SK-N-SH (cell line): ENCODE data around the gene POLD2. TPM values are rescaled to one million over a fixed set of nuclear protein-coding genes. Genes with fewer than 3 reads are reported as not detected.

Experiments
- CTCF ChIA-PET: fragments of 300-600, 350-600 bp; formaldehyde crosslinking; extraction: SDS; loops from one replicate; lab custom pipeline; 2021; lab: Yijun Ruan, JAX
- POLR2A ChIA-PET: fragments of 350-600 bp; sonication (Branson Sonifier 250); formaldehyde crosslinking; extraction: SDS; loops from one replicate; lab custom pipeline; 2020; ENCODE audit warnings: antibody characterized with exemption, inconsistent platforms; lab: Yijun Ruan, JAX
- DNase-seq: peaks from one replicate; pipeline ENCODE4 v3.0.0; 2012
- H2AFZ ChIP-seq: fragments of 200-600 bp; sonication (generic); 2 replicates; pipeline ENCODE4 v1.8.1; 2016; ENCODE audit warnings: antibody characterized with exemption, mild to moderate bottlenecking, low read depth
- H3F3A ChIP-seq: fragments of 200-600 bp; sonication (generic); replicated peaks from 2 replicates; pipeline ENCODE3; 2016; ENCODE audit warnings: antibody characterized with exemption, mild to moderate bottlenecking; ENCODE audit not compliant: insufficient read depth
- H3K27ac ChIP-seq, 2 experiments: fragments of 200-500 bp in 1 of 2; fragments of 200-600 bp in 1 of 2; sonication (Bioruptor generic) in 1 of 2; sonication (generic), shearing (Covaris generic) in 1 of 2; 2 replicates each; pipeline versions ENCODE4 v1.5.1 to v1.6.1; 2014 to 2016; ENCODE audit warnings: low read depth in 2 of 2, inconsistent platforms in 1 of 2, low read length in 1 of 2, mild to moderate bottlenecking in 1 of 2, mixed read lengths in 1 of 2
- H3K27me3 ChIP-seq: fragments of 200-600 bp; sonication (generic), shearing (Covaris generic); 2 replicates; pipeline ENCODE4 v1.6.1; 2016; ENCODE audit warnings: mixed run types; ENCODE audit not compliant: insufficient read depth
- H3K36me3 ChIP-seq, 2 experiments: fragments of 200-500 bp in 1 of 2; fragments of 200-600 bp in 1 of 2; sonication (Bioruptor generic) in 1 of 2; sonication (generic) in 1 of 2; replicated peaks in 1 of 2; 2 replicates each; pipeline versions ENCODE3 to v1.5.1; 2014 to 2016; ENCODE audit warnings: low read length in 1 of 2, mild to moderate bottlenecking in 1 of 2; ENCODE audit not compliant: insufficient read depth in 2 of 2, control insufficient read depth in 1 of 2
- H3K4me1 ChIP-seq, 2 experiments: fragments of 200-500 bp in 1 of 2; fragments of 200-600 bp in 1 of 2; sonication (Bioruptor generic) in 1 of 2; sonication (generic), shearing (Covaris generic) in 1 of 2; 2 replicates each; pipeline versions ENCODE4 v1.5.1 to v1.6.1; 2014 to 2016; ENCODE audit warnings: low read depth in 1 of 2, low read length in 1 of 2, mixed run types in 1 of 2; ENCODE audit not compliant: insufficient read depth in 2 of 2, control insufficient read depth in 1 of 2
- H3K4me2 ChIP-seq: fragments of 200-600 bp; sonication (generic), shearing (Covaris generic); 2 replicates; pipeline ENCODE4 v1.6.1; 2017; ENCODE audit warnings: mixed run types
- H3K4me3 ChIP-seq, 2 experiments: fragments of 200-500 bp in 1 of 2; fragments of 200-600 bp in 1 of 2; sonication (Bioruptor generic) in 1 of 2; sonication (generic), shearing (Covaris generic) in 1 of 2; 2 replicates each; pipeline versions ENCODE4 v1.5.1 to v1.8.1; 2014 to 2016; ENCODE audit warnings: low read depth in 2 of 2, inconsistent platforms in 1 of 2, low read length in 1 of 2, mild to moderate bottlenecking in 1 of 2, mixed read lengths in 1 of 2, moderate library complexity in 1 of 2
- H3K79me2 ChIP-seq: fragments of 200-600 bp; sonication (generic); 2 replicates; pipeline ENCODE4 v1.8.1; 2017; ENCODE audit warnings: mild to moderate bottlenecking; ENCODE audit not compliant: insufficient read depth
- H3K9ac ChIP-seq: fragments of 200-600 bp; sonication (generic); 2 replicates; pipeline ENCODE4 v1.6.1; 2017; ENCODE audit warnings: mixed run types
- H3K9me2 ChIP-seq: fragments of 200-600 bp; sonication (generic); 2 replicates; pipeline ENCODE4 v1.6.1; 2017; ENCODE audit warnings: mixed run types
- H3K9me3 ChIP-seq: fragments of 200-600 bp; sonication (generic); 2 replicates; pipeline ENCODE4 v1.6.1; 2017; ENCODE audit warnings: mixed run types, mild to moderate bottlenecking, moderate library complexity
- H4K20me1 ChIP-seq: fragments of 200-600 bp; sonication (generic); 2 replicates; pipeline ENCODE4 v1.6.1; 2017; ENCODE audit warnings: mild to moderate bottlenecking, mixed run types; ENCODE audit not compliant: insufficient read depth
- CHD2 ChIP-seq: fragments of 150-350 bp; IDR thresholded peaks from 2 replicates; pipeline ENCODE4 v1.6.1; 2018; ENCODE audit warnings: low read length; ENCODE audit not compliant: partially characterized antibody
- CTCF ChIP-seq: fragments of 200-600 bp; sonication (generic); IDR thresholded peaks from 2 replicates; pipeline ENCODE4 v1.6.1; 2017; ENCODE audit warnings: antibody characterized with exemption, mild to moderate bottlenecking, moderate library complexity
- EP300 ChIP-seq, 2 experiments: IDR thresholded peaks; 2 replicates each; pipeline versions ENCODE4 v1.4.0 to v1.6.1; 2012; ENCODE audit warnings: borderline replicate concordance in 1 of 2, low read depth in 1 of 2, low read length in 1 of 2
- EZH2phosphoT487 ChIP-seq: fragments of 200-600 bp; sonication (generic); IDR thresholded peaks from 2 replicates; pipeline ENCODE4 v1.6.1; 2017; ENCODE audit warnings: low read depth, mixed run types, mild to moderate bottlenecking, antibody characterized with exemption, moderate library complexity, borderline replicate concordance
- FOXJ3 ChIP-seq: sonication (generic); formaldehyde crosslinking; IDR thresholded peaks from 2 replicates; pipeline ENCODE4 v1.5.1; 2020; ENCODE audit warnings: mild to moderate bottlenecking, missing genetic modification reagents
- FOXM1 ChIP-seq: IDR thresholded peaks from 2 replicates; pipeline ENCODE4 v1.4.0; 2012; ENCODE audit warnings: low read depth, mild to moderate bottlenecking
- JUND ChIP-seq: IDR thresholded peaks from 2 replicates; pipeline ENCODE4 v1.4.0; 2012
- MXI1 ChIP-seq: IDR thresholded peaks from 2 replicates; pipeline ENCODE4 v1.6.1; 2012; ENCODE audit warnings: mild to moderate bottlenecking, low read depth, low read length, improper control_type of control experiment
- NFIC ChIP-seq: IDR thresholded peaks from 2 replicates; pipeline ENCODE4 v1.4.0; 2012; ENCODE audit warnings: borderline replicate concordance
- NRF1 ChIP-seq: IDR thresholded peaks from 2 replicates; pipeline ENCODE4 v1.6.1; 2012; ENCODE audit warnings: low read depth, mild to moderate bottlenecking, low read length
- POLR2AphosphoS5 ChIP-seq: IDR thresholded peaks from 2 replicates; pipeline ENCODE4 v1.6.1; 2012; ENCODE audit warnings: low read depth, low read length
- REST ChIP-seq: IDR thresholded peaks from 2 replicates; pipeline ENCODE4 v1.6.1; 2012; ENCODE audit warnings: mild to moderate bottlenecking, low read depth, low read length, moderate library complexity
- RXRA ChIP-seq: IDR thresholded peaks from 2 replicates; pipeline ENCODE4 v1.4.0; 2012; ENCODE audit warnings: low read depth, mild to moderate bottlenecking, borderline replicate concordance
- SIN3A ChIP-seq: IDR thresholded peaks from 2 replicates; pipeline ENCODE4 v1.6.1; 2012; ENCODE audit warnings: low read depth, mild to moderate bottlenecking, low read length, moderate library complexity, borderline replicate concordance
- TEAD4 ChIP-seq: IDR thresholded peaks from 2 replicates; pipeline ENCODE4 v1.4.0; 2012; ENCODE audit warnings: mild to moderate bottlenecking, borderline replicate concordance; ENCODE audit not compliant: insufficient read depth
- USF1 ChIP-seq: IDR thresholded peaks from 2 replicates; pipeline ENCODE4 v1.4.0; 2012; ENCODE audit warnings: low read depth, borderline replicate concordance
- USF2 ChIP-seq: fragments of 150-350 bp; IDR thresholded peaks from 2 replicates; pipeline ENCODE4 v1.6.1; 2017; ENCODE audit warnings: antibody characterized with exemption, low read length, low read depth, borderline replicate concordance
- YY1 ChIP-seq: IDR thresholded peaks from 2 replicates; pipeline ENCODE4 v1.4.0; 2012; ENCODE audit warnings: low read depth, mild to moderate bottlenecking
- ZBTB33 ChIP-seq: IDR thresholded peaks from 2 replicates; pipeline ENCODE4 v1.4.0; 2012; ENCODE audit warnings: low read depth, borderline replicate concordance
- WGBS: methylation state at CpG from one replicate; pipeline ENCODE4 v1.1.6; 2017; ENCODE audit warnings: low lambda C conversion rate; 5-methylcytosine and 5-hydroxymethylcytosine counted together
- polyA plus RNA-seq, 3 experiments: library from polyadenylated mRNA; depleted of rRNA; stranded (reverse); fragments of >200 nt; gene quantifications; 2 replicates each; pipeline ENCODE4 v1.2.3, GENCODE V29; 2012
- TF ChIP-seq, protein P1 (sequence below): IDR thresholded peaks from 2 replicates; pipeline ENCODE4 v1.4.0; 2012; ENCODE audit warnings: low read depth

POLD2 gene
- polyA plus RNA-seq, 1 of the 3 experiments (the other 2 are of a cell fraction): 194 TPM

- ChIA-PET CTCF (interaction anchor here (1.0 to 3.1 kb wide), 4 partner anchors 10 to 108 kb away, joined by 4 to 15 read pairs (median 8); partner anchors contain the start of gene AEBP1), POLR2A (interaction anchor here (1.0 kb wide), 1 partner anchor 21 kb away, joined by 3 read pairs; no protein-coding TSS in a partner anchor)
- no peaks in the 10 kb centered on the region for H3K9me3 ChIP-seq
- H3K4me3 ChIP-seq: peak overlapping the region in 1 of 2 experiments; percentile 10; a peak in 1 of 4 replicates
- 19% methylated on average over 19 of the region's 20 CpGs for WGBS
- peak overlapping the region; percentile 63 for H2AFZ ChIP-seq
- peaks cover 58% of the 10 kb centered on the region for H3F3A ChIP-seq
- no peaks in the 10 kb centered on the region for H3K27me3 ChIP-seq
- peaks cover 14 to 18% of the 10 kb centered on the region in 2 experiments for H3K4me1 ChIP-seq
- H3K9ac ChIP-seq: peak overlapping the region; percentile 76
- H3K36me3 ChIP-seq: no peaks in the 10 kb centered on the region
- peak overlapping the region; percentile 72 for H3K4me2 ChIP-seq
- no peaks in the 10 kb centered on the region for H3K79me2 ChIP-seq
- peak; percentile 82 for DNase-seq
- no peaks in the 10 kb centered on the region for H4K20me1 ChIP-seq
- peak overlapping the region; percentile 91 to 100 for H3K27ac ChIP-seq
- no peaks in the 10 kb centered on the region for H3K9me2 ChIP-seq
- 0 out of 2 replicates have a peak, but pooled peaks have one; percentile 4 for TF ChIP-seq REST
- peak in 1 of 2 experiments; percentile 73; a peak in 1 of 4 replicates for TF ChIP-seq EP300 (IDR thresholded peaks at IDR 0.05; ENCODE audit: borderline replicate concordance in 1 of 2, low read depth in 1 of 2, low read length in 1 of 2)
- peak; percentile 63; the same call in 1 of the 2 replicates for TF ChIP-seq RXRA
- TF ChIP-seq JUND: no peak; the same call in 1 of the 2 replicates
- TF ChIP-seq CHD2: no peak
- TF ChIP-seq USF1: no peak
- TF ChIP-seq FOXJ3 (CRISPR knock-in tag): no peak
- TF ChIP-seq POLR2AphosphoS5: peak; percentile 89
- peak; percentile 54; the same call in 1 of the 2 replicates for TF ChIP-seq ZBTB33
- no peak for TF ChIP-seq NRF1
- TF ChIP-seq YY1: peak; percentile 35; the same call in 1 of the 2 replicates
- no peak for TF ChIP-seq EZH2phosphoT487
- TF ChIP-seq SIN3A: peak; percentile 85; the same call in 1 of the 2 replicates
- TF ChIP-seq CTCF: no peak
- TF ChIP-seq TEAD4: peak; percentile 66; the same call in 1 of the 2 replicates
- peak; percentile 85 for TF ChIP-seq NFIC
- 0 out of 2 replicates have a peak, but pooled peaks have one; percentile 42 for TF ChIP-seq MXI1
- TF ChIP-seq FOXM1: no peak
- no peak for TF ChIP-seq USF2
- TF ChIP-seq, protein P1, sequence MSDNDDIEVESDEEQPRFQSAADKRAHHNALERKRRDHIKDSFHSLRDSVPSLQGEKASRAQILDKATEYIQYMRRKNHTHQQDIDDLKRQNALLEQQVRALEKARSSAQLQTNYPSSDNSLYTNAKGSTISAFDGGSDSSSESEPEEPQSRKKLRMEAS: peak; percentile 92; the same call in 1 of the 2 replicates
These were observed 35.2 kb downstream of the POLD2 start for GRCh38 chr7:44087911-44088838.
